ENCODE results near the gene PIK3C2G.
A peak's percentile ranks its signal among the peaks of the same experiment; 100 is the strongest.

PIK3C2G gene

DNA sequence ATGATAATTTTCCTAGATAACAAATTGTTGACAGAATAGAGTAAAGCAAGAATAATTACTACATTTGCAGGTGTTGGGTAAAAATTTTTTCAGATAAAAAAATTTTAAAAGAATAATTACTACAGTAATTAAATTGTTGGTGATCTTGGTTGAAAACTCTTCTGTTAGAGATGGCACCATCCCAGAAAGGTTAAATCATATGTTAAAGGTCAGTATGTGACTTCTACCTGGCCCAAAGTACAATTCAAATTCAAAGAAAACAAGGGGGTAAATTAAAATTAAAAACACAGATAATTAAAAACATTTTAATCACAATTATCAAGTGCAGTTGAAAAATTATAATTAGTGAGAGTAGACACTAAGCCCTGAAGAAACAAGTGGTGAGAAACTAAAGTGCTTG lies 18.1 kb upstream of the PIK3C2G start:
- no peak for DNase-seq
- Histone ChIP-seq H2BK5ac (ENCODE audit: low read depth, low read length, poor library complexity, severe bottlenecking) (no peak overlapping the region), H3K4ac (ENCODE audit: low read depth in 1 of 2, low read length in 2 of 2) (no peak overlapping the region), H3K4me3 (ENCODE audit: insufficient read depth in 1 of 2, low read depth in 1 of 2, low read length in 2 of 2) (no peak overlapping the region), H3K36me3 (ENCODE audit: control insufficient read depth in 1 of 2, insufficient read depth in 2 of 2, low read depth in 1 of 2, low read length in 2 of 2) (no peaks in the 10 kb centered on the region), H2AFZ (ENCODE audit: low read depth, low read length) (no peak overlapping the region), H3K18ac (ENCODE audit: low read depth in 1 of 2, low read length in 2 of 2) (no peak overlapping the region), H2BK15ac (ENCODE audit: low read depth, poor library complexity, severe bottlenecking) (no peak overlapping the region), H3K23ac (ENCODE audit: low read length in 2 of 2) (no peak overlapping the region), H3K9me3 (ENCODE audit: control insufficient read depth, low read length) (no peaks in the 10 kb centered on the region), H2BK120ac (ENCODE audit: low read depth, low read length) (no peak overlapping the region), H3K79me1 (replicated peaks; ENCODE audit: low read length, poor library complexity, severe bottlenecking) (no peaks in the 10 kb centered on the region), H3K14ac (ENCODE audit: low read length in 2 of 2) (no peak overlapping the region), H4K8ac (ENCODE audit: low read length) (no peak overlapping the region), H3K4me2 (ENCODE audit: low read length, poor library complexity, severe bottlenecking) (no peak overlapping the region), H3K27me3 (ENCODE audit: control insufficient read depth in 1 of 2, insufficient read depth in 1 of 2, low read length in 2 of 2) (no peaks in the 10 kb centered on the region), H2AK5ac (ENCODE audit: low read length, severe bottlenecking) (no peak overlapping the region), H3K27ac (ENCODE audit: low read length, poor library complexity, severe bottlenecking) (no peak overlapping the region), H2BK12ac (ENCODE audit: low read length in 2 of 2) (no peak overlapping the region), H3K9ac (ENCODE audit: low read length) (no peak overlapping the region), H4K91ac (ENCODE audit: low read length) (no peak overlapping the region), H3K4me1 (ENCODE audit: control insufficient read depth, insufficient read depth, low read depth, low read length) (no peaks in the 10 kb centered on the region)

DNA sequence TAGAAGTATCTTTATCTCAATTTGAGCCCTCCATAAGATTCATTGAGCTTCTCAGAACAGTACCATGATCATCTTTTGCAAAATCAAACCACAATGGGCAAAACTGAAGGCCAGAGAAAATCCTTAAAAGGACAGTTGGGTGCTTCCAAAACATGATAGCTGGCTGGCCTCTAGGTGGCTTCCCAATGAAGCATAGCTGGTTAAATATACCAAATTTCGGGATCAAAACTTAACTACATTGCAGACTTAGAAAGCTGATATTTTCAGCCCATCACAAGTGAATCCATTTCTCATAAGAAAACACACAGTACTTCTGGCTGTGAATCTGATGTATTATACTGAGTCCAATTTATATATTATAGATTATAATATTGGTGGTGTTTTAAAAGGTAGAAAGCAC lies 15.3 kb upstream of the PIK3C2G start:
- DNase-seq = no peak
- H3K36me3 ChIP-seq (ENCODE audit: control insufficient read depth in 1 of 2, insufficient read depth in 2 of 2, low read depth in 1 of 2, low read length in 2 of 2) = no peaks in the 10 kb centered on the region
- no peak overlapping the region for H2BK5ac ChIP-seq (ENCODE audit: low read depth, low read length, poor library complexity, severe bottlenecking)
- H2BK15ac ChIP-seq (ENCODE audit: low read depth, poor library complexity, severe bottlenecking) = no peak overlapping the region
- no peak overlapping the region for H3K4ac ChIP-seq (ENCODE audit: low read depth in 1 of 2, low read length in 2 of 2)
- H2BK120ac ChIP-seq (ENCODE audit: low read depth, low read length) = no peak overlapping the region
- H3K4me3 ChIP-seq (ENCODE audit: insufficient read depth in 1 of 2, low read depth in 1 of 2, low read length in 2 of 2) = no peak overlapping the region
- no peaks in the 10 kb centered on the region for H3K4me1 ChIP-seq (ENCODE audit: control insufficient read depth, insufficient read depth, low read depth, low read length)
- no peak overlapping the region for H3K9ac ChIP-seq (ENCODE audit: low read length)
- H3K14ac ChIP-seq (ENCODE audit: low read length in 2 of 2) = no peak overlapping the region
- no peak overlapping the region for H2AFZ ChIP-seq (ENCODE audit: low read depth, low read length)
- no peak overlapping the region for H2BK12ac ChIP-seq (ENCODE audit: low read length in 2 of 2)
- H3K9me3 ChIP-seq (ENCODE audit: control insufficient read depth, low read length) = no peaks in the 10 kb centered on the region
- no peak overlapping the region for H3K18ac ChIP-seq (ENCODE audit: low read depth in 1 of 2, low read length in 2 of 2)
- no peak overlapping the region for H3K4me2 ChIP-seq (ENCODE audit: low read length, poor library complexity, severe bottlenecking)
- 100% methylated on average over 1 of the region's 1 CpG for WGBS
- H3K27ac ChIP-seq (ENCODE audit: low read length, poor library complexity, severe bottlenecking) = no peak overlapping the region
- H4K8ac ChIP-seq (ENCODE audit: low read length) = no peak overlapping the region
- no peak overlapping the region for H2AK5ac ChIP-seq (ENCODE audit: low read length, severe bottlenecking)
- H3K27me3 ChIP-seq (ENCODE audit: control insufficient read depth in 1 of 2, insufficient read depth in 1 of 2, low read length in 2 of 2) = no peaks in the 10 kb centered on the region
- H3K23ac ChIP-seq (ENCODE audit: low read length in 2 of 2) = no peak overlapping the region
- no peak overlapping the region for H4K91ac ChIP-seq (ENCODE audit: low read length)
- H3K79me1 ChIP-seq (replicated peaks; ENCODE audit: low read length, poor library complexity, severe bottlenecking) = no peaks in the 10 kb centered on the region

DNA sequence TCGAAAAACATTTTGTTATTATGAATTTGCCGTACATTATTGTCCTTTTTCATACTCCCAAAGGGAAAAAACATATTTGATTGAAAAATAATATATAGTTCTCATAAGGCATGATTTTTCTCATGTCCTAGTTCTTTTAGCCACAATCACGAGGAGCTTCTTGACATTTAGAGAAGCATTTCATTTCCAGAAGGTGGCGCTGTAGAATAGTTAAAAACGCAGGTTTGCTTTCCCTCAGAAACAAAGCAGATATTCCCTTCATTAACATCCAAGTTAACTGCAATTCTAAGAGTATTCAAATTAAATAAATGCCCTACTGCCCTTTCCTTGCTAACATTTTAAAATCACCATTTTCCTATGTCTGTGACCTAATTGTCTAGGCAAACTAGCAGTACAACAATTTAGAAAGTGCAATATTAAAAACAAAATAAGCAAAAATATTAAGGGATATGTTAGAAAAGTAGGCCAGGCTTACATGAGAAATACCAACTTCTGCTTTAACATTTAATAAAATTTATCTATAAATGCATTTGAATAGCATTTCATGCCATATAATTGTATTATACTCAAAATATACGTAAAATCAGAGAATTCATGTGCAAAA lies 10.9 kb upstream of the PIK3C2G start:
- WGBS = 2% methylated on average over 3 of the region's 6 CpGs
- Histone ChIP-seq H3K4ac (ENCODE audit: low read depth in 1 of 2, low read length in 2 of 2) (no peak overlapping the region), H3K23ac (ENCODE audit: low read length in 2 of 2) (no peak overlapping the region), H4K91ac (ENCODE audit: low read length) (no peak overlapping the region), H3K14ac (ENCODE audit: low read length in 2 of 2) (no peak overlapping the region), H3K9me3 (ENCODE audit: control insufficient read depth, low read length) (no peaks in the 10 kb centered on the region), H2BK12ac (ENCODE audit: low read length in 2 of 2) (no peak overlapping the region), H2AK5ac (ENCODE audit: low read length, severe bottlenecking) (no peak overlapping the region), H3K18ac (ENCODE audit: low read depth in 1 of 2, low read length in 2 of 2) (no peak overlapping the region), H3K27ac (ENCODE audit: low read length, poor library complexity, severe bottlenecking) (no peak overlapping the region), H2AFZ (ENCODE audit: low read depth, low read length) (no peak overlapping the region), H2BK15ac (ENCODE audit: low read depth, poor library complexity, severe bottlenecking) (no peak overlapping the region), H3K9ac (ENCODE audit: low read length) (peak overlapping the region; percentile 32), H3K4me3 (ENCODE audit: insufficient read depth in 1 of 2, low read depth in 1 of 2, low read length in 2 of 2) (no peak overlapping the region), H3K36me3 (ENCODE audit: control insufficient read depth in 1 of 2, insufficient read depth in 2 of 2, low read depth in 1 of 2, low read length in 2 of 2) (no peaks in the 10 kb centered on the region), H3K27me3 (ENCODE audit: control insufficient read depth in 1 of 2, insufficient read depth in 1 of 2, low read length in 2 of 2) (no peaks in the 10 kb centered on the region), H2BK5ac (ENCODE audit: low read depth, low read length, poor library complexity, severe bottlenecking) (no peak overlapping the region), H3K79me1 (replicated peaks; ENCODE audit: low read length, poor library complexity, severe bottlenecking) (no peaks in the 10 kb centered on the region), H4K8ac (ENCODE audit: low read length) (no peak overlapping the region), H3K4me2 (ENCODE audit: low read length, poor library complexity, severe bottlenecking) (no peak overlapping the region), H2BK120ac (ENCODE audit: low read depth, low read length) (no peak overlapping the region), H3K4me1 (ENCODE audit: control insufficient read depth, insufficient read depth, low read depth, low read length) (peaks cover 1% of the 10 kb centered on the region)
- DNase-seq = peak; percentile 71

DNA sequence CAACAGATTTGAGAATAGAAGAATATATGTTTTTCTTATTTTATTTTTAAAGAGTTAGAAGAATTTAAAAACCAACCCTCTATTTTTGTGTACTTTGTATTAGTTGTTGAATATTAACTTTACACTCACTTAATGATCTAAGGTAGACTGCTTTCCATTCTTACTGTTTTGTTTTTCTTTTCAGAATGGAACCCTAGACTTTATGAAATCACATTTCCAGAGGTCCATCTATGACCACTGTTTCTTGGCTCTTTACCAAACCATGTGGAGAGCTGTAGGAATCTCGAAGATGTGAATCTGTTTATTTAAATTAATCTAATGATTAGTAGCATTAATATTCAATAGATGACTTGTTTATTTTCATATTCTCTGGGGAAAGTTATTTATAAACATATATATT lies 7.2 kb upstream of the PIK3C2G start:
- no peak overlapping the region for H2BK12ac ChIP-seq (ENCODE audit: low read length in 2 of 2)
- no peaks in the 10 kb centered on the region for H3K79me1 ChIP-seq (replicated peaks; ENCODE audit: low read length, poor library complexity, severe bottlenecking)
- no peak overlapping the region for H2AK5ac ChIP-seq (ENCODE audit: low read length, severe bottlenecking)
- H4K8ac ChIP-seq (ENCODE audit: low read length) = no peak overlapping the region
- no peak overlapping the region for H3K9ac ChIP-seq (ENCODE audit: low read length)
- H2BK15ac ChIP-seq (ENCODE audit: low read depth, poor library complexity, severe bottlenecking) = no peak overlapping the region
- no peaks in the 10 kb centered on the region for H3K36me3 ChIP-seq (ENCODE audit: control insufficient read depth in 1 of 2, insufficient read depth in 2 of 2, low read depth in 1 of 2, low read length in 2 of 2)
- no peaks in the 10 kb centered on the region for H3K9me3 ChIP-seq (ENCODE audit: control insufficient read depth, low read length)
- DNase-seq = no peak
- H4K91ac ChIP-seq (ENCODE audit: low read length) = no peak overlapping the region
- no peak overlapping the region for H2AFZ ChIP-seq (ENCODE audit: low read depth, low read length)
- H3K14ac ChIP-seq (ENCODE audit: low read length in 2 of 2) = no peak overlapping the region
- no peak overlapping the region for H3K4ac ChIP-seq (ENCODE audit: low read depth in 1 of 2, low read length in 2 of 2)
- no peak overlapping the region for H3K27ac ChIP-seq (ENCODE audit: low read length, poor library complexity, severe bottlenecking)
- no CpG with 5 or more reads among the region's 1 CpG for WGBS
- peaks cover 1% of the 10 kb centered on the region for H3K4me1 ChIP-seq (ENCODE audit: control insufficient read depth, insufficient read depth, low read depth, low read length)
- H3K4me3 ChIP-seq (ENCODE audit: insufficient read depth in 1 of 2, low read depth in 1 of 2, low read length in 2 of 2) = no peak overlapping the region
- no peak overlapping the region for H2BK120ac ChIP-seq (ENCODE audit: low read depth, low read length)
- no peak overlapping the region for H3K18ac ChIP-seq (ENCODE audit: low read depth in 1 of 2, low read length in 2 of 2)
- no peak overlapping the region for H3K4me2 ChIP-seq (ENCODE audit: low read length, poor library complexity, severe bottlenecking)
- H3K23ac ChIP-seq (ENCODE audit: low read length in 2 of 2) = no peak overlapping the region
- no peak overlapping the region for H2BK5ac ChIP-seq (ENCODE audit: low read depth, low read length, poor library complexity, severe bottlenecking)
- no peaks in the 10 kb centered on the region for H3K27me3 ChIP-seq (ENCODE audit: control insufficient read depth in 1 of 2, insufficient read depth in 1 of 2, low read length in 2 of 2)

All from mesenchymal stem cell (in vitro differentiated cells and primary cell).